ENCODE data around the gene CTIF.
"Not testable (repeated sequence)": the region's sequence is repeated elsewhere in the genome, so short reads cannot be mapped to it uniquely, and the experiment has no call there.

The CTIF gene

GRCh38 chr18:48861181-48861708 is 322.4 kb downstream of the CTIF start:
- no peak for DNase-seq

- DNase-seq: no peak
Measured at GRCh38 chr18:48862132-48862531, 323.3 kb downstream of the CTIF start.

- DNase-seq: no peak
Measured at GRCh38 chr18:48862678-48863270, 323.9 kb downstream of the CTIF start.

- DNase-seq: no peak
Measured at GRCh38 chr18:48863432-48864065, 324.7 kb downstream of the CTIF start.

DNA sequence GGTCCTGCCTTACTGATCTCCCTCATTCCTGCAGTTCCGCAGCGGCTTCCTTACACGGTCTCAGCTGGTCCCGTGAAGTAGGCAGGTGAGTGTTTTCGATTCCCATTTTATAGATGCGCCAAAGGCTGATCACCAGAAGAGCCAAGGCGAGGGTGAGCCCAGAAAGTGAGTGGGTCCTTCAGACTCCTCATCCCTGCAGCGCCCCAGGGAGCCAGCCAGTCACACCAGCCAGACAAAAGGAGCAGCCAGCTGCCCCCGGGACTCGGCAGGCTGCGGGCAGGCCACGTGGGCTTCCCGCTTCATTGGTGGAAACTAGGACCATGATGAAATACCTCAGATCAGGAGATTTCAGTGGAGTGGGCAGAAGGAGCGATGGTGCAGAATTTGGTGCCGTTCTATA is 326.0 kb downstream of the CTIF start:
- DNase-seq: no peak

DNA sequence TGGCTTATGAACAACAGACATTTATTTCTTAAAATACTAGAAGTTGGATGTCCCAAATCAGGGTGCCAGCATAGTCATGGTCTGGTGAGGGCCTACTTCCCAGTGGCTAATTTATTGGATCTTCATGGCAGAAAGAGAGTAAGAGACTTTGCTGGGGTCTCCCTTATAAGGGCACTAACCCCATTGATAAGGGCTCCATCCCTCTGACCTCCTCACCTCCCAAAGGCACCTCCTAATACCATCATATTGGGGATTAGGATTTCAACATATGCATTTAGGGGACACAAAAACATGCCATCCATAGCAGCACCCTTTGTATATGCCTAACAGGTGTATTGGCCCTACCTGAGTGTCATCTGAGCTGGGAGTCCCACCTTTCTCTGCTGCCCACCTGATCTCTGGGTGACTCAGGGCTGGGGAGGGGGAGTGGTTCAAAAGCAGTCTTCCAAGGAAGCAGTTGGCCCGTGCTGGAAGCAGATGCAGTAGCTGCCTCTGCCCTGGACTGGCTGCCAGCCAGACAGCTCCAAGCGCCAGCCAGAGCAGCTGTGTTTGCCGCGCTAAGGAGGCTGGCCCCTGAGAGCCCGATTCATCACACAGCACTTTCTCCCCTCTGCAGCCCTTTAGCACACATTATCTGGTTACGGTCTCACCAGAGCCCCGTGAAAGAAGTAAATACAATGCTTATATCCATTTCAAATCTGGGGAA is 327.4 kb downstream of the CTIF start:
- no peak for DNase-seq

GRCh38 chr18:48866856-48867255 is 328.0 kb downstream of the CTIF start:
- DNase-seq: no peak

GRCh38 chr18:48867978-48868377 is 329.1 kb downstream of the CTIF start:
- DNase-seq: no peak

DNA sequence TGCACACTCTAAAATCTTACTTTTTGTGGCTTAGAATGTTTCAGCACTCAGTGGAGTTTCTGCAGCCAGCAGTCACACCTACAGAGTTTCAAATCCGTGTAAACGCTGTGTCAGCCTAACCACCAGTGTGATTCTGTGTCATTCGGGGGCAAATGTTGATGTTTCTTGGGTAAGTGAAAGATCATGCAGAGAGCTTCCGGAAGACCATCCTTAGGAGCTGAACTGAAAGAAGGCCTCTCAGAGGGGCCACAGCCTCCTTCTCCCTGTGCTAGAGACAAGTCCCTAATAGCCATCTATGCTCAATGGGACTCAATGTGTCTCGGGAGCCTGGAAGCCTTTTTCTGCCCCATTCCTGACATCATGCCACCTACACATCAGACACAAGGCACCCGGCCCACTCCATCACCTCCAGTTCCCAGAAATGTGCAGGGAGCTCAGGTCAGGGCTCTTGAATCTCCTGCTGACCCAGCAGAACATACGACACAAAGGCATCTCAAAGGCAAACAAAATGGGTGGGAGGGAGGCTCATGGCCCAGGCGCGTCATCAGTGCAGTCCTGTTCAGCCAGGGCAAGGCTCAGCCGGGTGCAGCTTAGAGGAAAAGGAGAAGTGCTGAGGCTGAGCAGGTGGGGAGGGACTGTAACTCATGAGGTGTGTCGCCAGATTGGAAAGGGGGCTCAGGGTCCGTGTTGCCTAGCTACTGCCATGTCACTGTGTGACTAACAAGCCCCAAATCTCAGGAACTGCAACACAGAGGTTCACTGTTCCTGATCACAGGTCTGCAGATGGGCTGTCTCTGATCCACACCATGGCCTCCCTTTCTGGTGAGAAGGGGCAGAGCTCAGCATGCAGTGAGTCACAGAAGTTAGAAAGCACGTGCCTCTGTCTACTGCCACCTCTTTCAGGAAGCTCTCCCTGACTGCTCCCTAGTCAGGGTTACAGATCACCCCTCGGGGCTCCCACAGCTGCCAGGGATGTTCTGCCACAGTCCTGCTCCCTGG is 329.9 kb downstream of the CTIF start:
- peak; percentile 28 for DNase-seq

GRCh38 chr18:48869591-48869990 is 330.8 kb downstream of the CTIF start:
- DNase-seq: no peak

GRCh38 chr18:48870926-48871325 is 332.1 kb downstream of the CTIF start:
- not testable (repeated sequence) for DNase-seq

DNA sequence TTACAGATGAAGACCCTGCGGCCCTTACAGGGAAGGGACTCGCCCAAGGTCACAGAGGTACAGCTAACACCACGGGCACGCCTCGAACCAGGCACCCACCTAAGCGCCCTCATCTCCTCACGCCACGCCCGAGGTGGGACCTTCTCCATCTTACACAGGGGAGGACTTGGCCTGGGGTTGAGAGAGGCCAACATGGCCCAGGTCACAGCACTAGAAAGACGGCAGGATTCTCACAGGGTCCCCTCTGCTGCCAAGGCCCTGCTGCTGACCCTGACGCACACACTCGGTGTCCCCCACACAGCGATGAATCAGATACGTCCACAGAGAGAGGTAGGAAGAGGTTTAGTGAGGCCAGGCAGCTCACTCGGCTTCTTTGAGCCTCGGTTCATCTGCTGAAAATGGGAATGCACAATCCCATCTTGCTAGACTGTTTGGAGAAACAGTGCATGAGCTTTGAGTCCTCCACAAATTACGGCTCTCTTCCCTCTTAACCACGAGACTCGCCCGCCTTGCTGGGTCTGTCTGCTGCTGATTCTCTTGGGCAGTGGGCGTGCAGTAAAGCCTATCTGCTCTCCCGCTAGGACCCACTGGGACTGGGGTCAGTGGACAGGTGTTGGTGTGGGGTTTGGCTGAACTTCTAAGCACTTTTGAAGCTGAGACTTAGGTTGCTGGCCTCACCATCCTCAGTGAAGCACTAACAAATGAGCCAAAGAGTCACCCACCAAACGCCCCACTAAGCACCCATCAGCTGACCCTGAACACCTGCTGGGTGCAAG is 332.7 kb downstream of the CTIF start:
- no peak for DNase-seq

- DNase-seq: no peak
Measured at GRCh38 chr18:48872234-48873145, 333.7 kb downstream of the CTIF start.

DNA sequence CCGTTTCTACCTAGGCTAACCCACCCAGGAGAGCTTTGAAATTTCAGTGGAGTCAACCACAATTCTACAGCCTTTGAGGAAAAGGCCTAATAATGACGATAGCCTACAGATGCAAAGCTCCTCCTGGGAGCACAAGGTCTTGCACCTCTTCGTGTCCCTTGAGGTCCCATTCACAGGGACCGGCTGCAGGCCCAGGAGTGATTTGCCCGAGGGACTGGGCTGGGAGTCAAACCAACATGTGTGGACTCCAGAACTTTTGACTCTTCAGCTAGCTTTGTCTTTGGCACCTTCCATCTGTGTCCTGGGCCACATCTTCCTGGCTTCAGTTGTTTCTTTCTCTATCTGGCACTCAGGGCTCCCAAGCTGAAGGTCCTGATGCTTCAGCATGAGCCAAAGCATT is 335.4 kb downstream of the CTIF start:
- DNase-seq: no peak

DNA sequence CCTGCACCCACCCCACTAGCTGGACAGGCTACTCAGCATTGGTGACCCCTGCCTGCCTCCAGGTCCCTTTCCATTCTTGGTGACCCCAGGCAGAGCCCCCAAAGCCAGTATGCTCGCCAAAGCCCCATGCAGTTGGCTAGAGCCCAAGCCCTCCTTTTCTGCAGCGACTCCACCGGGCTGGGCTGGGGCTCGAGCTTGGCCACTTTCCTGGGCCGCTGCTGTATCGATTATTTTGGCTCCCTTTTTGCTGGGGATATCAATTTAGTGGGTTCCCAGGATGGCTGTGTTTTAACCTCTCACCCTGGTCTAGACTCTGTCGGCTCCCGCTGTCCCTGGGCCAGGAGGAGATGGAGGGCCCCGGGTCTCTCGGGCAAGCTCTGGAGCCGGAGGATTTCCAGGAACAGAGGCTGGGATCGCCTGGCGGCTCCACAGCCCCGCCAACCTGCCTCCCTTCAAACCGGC is 335.9 kb downstream of the CTIF start:
- no peak for DNase-seq

- no peak for DNase-seq
Measured at GRCh38 chr18:48875314-48875941, 336.6 kb downstream of the CTIF start.

GRCh38 chr18:48875942-48876511 is 337.2 kb downstream of the CTIF start:
- no peak for DNase-seq

DNA sequence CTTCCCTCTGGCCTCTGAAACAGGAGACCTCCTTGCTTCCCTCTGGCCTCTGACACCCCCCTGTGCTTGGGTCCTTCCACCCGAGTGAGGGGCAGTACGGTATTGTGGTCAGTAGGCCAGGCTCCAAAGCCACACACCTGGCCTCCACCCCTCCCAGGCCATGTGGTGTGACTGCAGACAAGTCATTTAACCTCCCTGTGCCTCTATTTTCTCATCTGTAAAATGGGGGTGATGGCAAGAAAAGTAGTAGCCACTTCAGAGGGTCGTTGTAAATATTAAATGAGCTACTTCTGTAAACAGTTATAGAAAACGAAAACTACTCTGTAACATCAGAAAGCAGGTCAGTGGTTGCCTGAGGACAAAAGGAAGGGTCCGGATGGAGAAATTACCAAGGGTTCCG is 337.8 kb downstream of the CTIF start:
- no peak for DNase-seq

DNA sequence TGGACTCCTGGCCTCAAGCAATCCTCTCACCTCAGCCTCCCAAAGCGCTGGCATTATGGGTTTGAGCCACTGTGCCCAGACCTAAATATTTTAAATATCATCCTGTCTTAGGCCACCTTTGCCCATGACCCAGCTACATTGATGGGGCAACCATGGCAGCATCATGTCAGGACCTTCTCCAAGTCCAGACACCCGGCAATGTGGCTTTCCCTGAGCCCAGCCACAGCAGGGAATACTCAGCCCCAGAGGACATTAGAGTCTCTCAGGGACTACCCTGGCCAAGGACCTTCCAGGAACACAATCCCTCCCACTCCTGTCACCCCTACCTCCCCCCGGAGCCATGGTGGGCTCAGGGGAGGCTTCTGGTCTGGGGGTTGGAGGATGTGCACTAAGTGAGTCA is 339.1 kb downstream of the CTIF start:
- DNase-seq: no peak

GRCh38 chr18:48878471-48878870 is 339.6 kb downstream of the CTIF start:
- no peak for DNase-seq
